Measurements from ENCODE around the gene FMNL2. TPM values are rescaled to one million over a fixed set of nuclear protein-coding genes. Genes with fewer than 3 reads are reported as not detected.

FMNL2 gene
- total and polyA plus RNA-seq, 4 donors: 1.5 to 9.3 (median 5.1) TPM

GRCh38 chr2:152433289-152433688 lies 98.3 kb downstream of the FMNL2 start:
- H3K9ac ChIP-seq (ENCODE audit: low read depth in 1 of 2, low read length in 2 of 2): no peak overlapping the region
- no peak overlapping the region for H3K4me3 ChIP-seq (ENCODE audit: low read depth in 1 of 3, low read length in 3 of 3)
- TF ChIP-seq REST (IDR thresholded peaks at IDR 0.05) (no peak), YY1 (IDR thresholded peaks at IDR 0.05) (no peak), RXRA (IDR thresholded peaks at IDR 0.05) (no peak), EGR1 (IDR thresholded peaks at IDR 0.05; ENCODE audit: low read depth in 2 of 2) (no peak), TAF1 (conservative IDR thresholded peaks at IDR 0.05) (no peak), HNF4G (IDR thresholded peaks at IDR 0.05) (no peak), JUND (IDR thresholded peaks at IDR 0.05) (no peak), SP1 (IDR thresholded peaks at IDR 0.05) (no peak), RAD21 (IDR thresholded peaks at IDR 0.05) (no peak)
- TF ChIP-seq, protein P1, sequence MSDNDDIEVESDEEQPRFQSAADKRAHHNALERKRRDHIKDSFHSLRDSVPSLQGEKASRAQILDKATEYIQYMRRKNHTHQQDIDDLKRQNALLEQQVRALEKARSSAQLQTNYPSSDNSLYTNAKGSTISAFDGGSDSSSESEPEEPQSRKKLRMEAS (IDR thresholded peaks at IDR 0.05): no peak
- TF ChIP-seq, protein P2, sequence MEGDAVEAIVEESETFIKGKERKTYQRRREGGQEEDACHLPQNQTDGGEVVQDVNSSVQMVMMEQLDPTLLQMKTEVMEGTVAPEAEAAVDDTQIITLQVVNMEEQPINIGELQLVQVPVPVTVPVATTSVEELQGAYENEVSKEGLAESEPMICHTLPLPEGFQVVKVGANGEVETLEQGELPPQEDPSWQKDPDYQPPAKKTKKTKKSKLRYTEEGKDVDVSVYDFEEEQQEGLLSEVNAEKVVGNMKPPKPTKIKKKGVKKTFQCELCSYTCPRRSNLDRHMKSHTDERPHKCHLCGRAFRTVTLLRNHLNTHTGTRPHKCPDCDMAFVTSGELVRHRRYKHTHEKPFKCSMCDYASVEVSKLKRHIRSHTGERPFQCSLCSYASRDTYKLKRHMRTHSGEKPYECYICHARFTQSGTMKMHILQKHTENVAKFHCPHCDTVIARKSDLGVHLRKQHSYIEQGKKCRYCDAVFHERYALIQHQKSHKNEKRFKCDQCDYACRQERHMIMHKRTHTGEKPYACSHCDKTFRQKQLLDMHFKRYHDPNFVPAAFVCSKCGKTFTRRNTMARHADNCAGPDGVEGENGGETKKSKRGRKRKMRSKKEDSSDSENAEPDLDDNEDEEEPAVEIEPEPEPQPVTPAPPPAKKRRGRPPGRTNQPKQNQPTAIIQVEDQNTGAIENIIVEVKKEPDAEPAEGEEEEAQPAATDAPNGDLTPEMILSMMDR (IDR thresholded peaks at IDR 0.05; ENCODE audit: low read depth, low read length, missing input control): no peak
- TF ChIP-seq, protein P3, sequence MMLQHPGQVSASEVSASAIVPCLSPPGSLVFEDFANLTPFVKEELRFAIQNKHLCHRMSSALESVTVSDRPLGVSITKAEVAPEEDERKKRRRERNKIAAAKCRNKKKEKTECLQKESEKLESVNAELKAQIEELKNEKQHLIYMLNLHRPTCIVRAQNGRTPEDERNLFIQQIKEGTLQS (IDR thresholded peaks at IDR 0.05): no peak
- H3K27ac ChIP-seq (ENCODE audit: low read depth in 1 of 2, low read length in 2 of 2): no peak overlapping the region
- no peaks in the 10 kb centered on the region for H3K9me3 ChIP-seq (ENCODE audit: control insufficient read depth in 4 of 4, low read length in 3 of 4)
- no peaks in the 10 kb centered on the region for H3K4me1 ChIP-seq (ENCODE audit: control insufficient read depth in 4 of 4, insufficient read depth in 4 of 4, low read length in 3 of 4)
- H3K27me3 ChIP-seq (ENCODE audit: control insufficient read depth in 4 of 4, insufficient read depth in 4 of 4, low read length in 3 of 4): no peaks in the 10 kb centered on the region
- no peaks in the 10 kb centered on the region for H3K36me3 ChIP-seq (ENCODE audit: control insufficient read depth in 4 of 4, insufficient read depth in 3 of 4, low read depth in 1 of 4, low read length in 3 of 4)
- DNase-seq (ENCODE audit: low spot score): no peak
- WGBS: 46% methylated on average over 1 of the region's 1 CpG

DNA sequence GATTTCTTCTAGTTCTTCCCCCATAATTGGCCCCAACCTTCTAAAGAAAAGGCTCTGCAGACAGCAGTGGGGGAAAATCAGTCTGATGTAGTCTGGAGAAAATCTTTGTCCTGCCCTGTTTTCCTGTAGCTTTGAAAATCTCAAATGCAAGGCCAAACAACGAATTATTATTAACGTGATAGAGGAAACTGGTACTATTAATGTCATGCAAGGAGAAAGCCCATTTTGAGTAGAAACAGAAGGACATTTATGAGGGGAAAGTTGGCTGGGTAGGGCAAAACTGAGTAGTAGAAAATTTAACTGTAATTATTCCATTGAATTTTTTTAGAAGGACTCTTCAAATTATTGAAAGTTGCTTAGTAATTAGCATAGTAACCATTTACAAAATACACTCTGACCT lies 98.8 kb downstream of the FMNL2 start:
- no peak overlapping the region for H3K4me3 ChIP-seq (ENCODE audit: low read depth in 1 of 3, low read length in 3 of 3)
- WGBS: 73% methylated on average over 2 of the region's 2 CpGs
- TF ChIP-seq, protein P1 (IDR thresholded peaks at IDR 0.05): no peak
- no peaks in the 10 kb centered on the region for H3K36me3 ChIP-seq (ENCODE audit: control insufficient read depth in 4 of 4, insufficient read depth in 3 of 4, low read depth in 1 of 4, low read length in 3 of 4)
- H3K27ac ChIP-seq (ENCODE audit: low read depth in 1 of 2, low read length in 2 of 2): no peak overlapping the region
- DNase-seq (ENCODE audit: low spot score): no peak
- H3K4me1 ChIP-seq (ENCODE audit: control insufficient read depth in 4 of 4, insufficient read depth in 4 of 4, low read length in 3 of 4): no peaks in the 10 kb centered on the region
- no peaks in the 10 kb centered on the region for H3K9me3 ChIP-seq (ENCODE audit: control insufficient read depth in 4 of 4, low read length in 3 of 4)
- H3K9ac ChIP-seq (ENCODE audit: low read depth in 1 of 2, low read length in 2 of 2): no peak overlapping the region
- H3K27me3 ChIP-seq (ENCODE audit: control insufficient read depth in 4 of 4, insufficient read depth in 4 of 4, low read length in 3 of 4): no peaks in the 10 kb centered on the region
